Fibroblast of lung (primary cell): ENCODE measurements around the gene ZBTB7B.

Experiments
- EZH2 ChIP-seq: IDR thresholded peaks from 2 replicates; pipeline ENCODE4 v1.5.1; 2012; ENCODE audit warnings: low read length, control low read depth, mild to moderate bottlenecking; ENCODE audit errors: missing control alignments
- TF ChIP-seq, protein P1 (sequence below), 2 donors: IDR thresholded peaks in 1 of 2; conservative IDR thresholded peaks in 1 of 2; 1 replicate in 1 of 2; 2 replicates in 1 of 2; pipeline ENCODE4 v1.5.1; 2011 to 2012; ENCODE audit warnings: low read length in 2 of 2, control low read depth in 1 of 2, inconsistent platforms in 1 of 2, low read depth in 1 of 2, mild to moderate bottlenecking in 1 of 2

DNA sequence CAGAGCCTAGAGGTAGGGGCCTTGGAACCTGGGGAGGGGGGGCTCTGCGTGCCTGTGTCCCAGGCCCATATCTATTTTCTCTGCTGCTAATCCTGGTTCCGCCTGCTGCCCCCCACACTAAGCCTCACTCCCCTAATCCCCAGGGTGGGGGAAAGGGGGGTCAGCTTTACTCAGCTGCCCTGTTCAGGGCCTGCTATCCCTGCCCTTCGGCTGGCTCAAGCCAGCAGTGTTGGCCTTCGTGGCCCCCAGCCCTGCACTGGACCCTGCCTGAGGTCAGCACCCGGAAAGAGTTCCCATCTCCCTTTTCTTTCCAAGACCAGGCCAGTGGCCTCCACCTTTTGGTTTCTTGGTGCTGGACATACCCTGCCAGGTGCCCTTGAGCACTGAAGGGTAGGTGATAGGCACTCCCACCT lies 8.4 kb downstream of the ZBTB7B start:
- TF ChIP-seq, protein P1, sequence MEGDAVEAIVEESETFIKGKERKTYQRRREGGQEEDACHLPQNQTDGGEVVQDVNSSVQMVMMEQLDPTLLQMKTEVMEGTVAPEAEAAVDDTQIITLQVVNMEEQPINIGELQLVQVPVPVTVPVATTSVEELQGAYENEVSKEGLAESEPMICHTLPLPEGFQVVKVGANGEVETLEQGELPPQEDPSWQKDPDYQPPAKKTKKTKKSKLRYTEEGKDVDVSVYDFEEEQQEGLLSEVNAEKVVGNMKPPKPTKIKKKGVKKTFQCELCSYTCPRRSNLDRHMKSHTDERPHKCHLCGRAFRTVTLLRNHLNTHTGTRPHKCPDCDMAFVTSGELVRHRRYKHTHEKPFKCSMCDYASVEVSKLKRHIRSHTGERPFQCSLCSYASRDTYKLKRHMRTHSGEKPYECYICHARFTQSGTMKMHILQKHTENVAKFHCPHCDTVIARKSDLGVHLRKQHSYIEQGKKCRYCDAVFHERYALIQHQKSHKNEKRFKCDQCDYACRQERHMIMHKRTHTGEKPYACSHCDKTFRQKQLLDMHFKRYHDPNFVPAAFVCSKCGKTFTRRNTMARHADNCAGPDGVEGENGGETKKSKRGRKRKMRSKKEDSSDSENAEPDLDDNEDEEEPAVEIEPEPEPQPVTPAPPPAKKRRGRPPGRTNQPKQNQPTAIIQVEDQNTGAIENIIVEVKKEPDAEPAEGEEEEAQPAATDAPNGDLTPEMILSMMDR (conservative IDR thresholded peaks at IDR 0.05 in 1 of 2, IDR thresholded peaks at IDR 0.05 in 1 of 2; ENCODE audit: low read depth in 1 of 2, low read length in 2 of 2) = no peak
- no peak for TF ChIP-seq EZH2
